H1 (cell line): ENCODE results near the gene TCF7L2. TPM values are rescaled to one million over a fixed set of nuclear protein-coding genes. Genes with fewer than 3 reads are reported as not detected.
A peak's percentile ranks its signal among the peaks of the same experiment; 100 is the strongest.

Source experiments
- CTCF ChIA-PET: fragments of 300-600 bp; sonication (Branson Sonifier 250); formaldehyde crosslinking; loops from one replicate; lab custom pipeline; 2021; ENCODE audit not compliant: partially characterized antibody; lab: Charles Lee
- POLR2A ChIA-PET: fragments of 300-600 bp; sonication (Branson Sonifier 250); formaldehyde crosslinking; loops from one replicate; lab custom pipeline; 2021; ENCODE audit warnings: inconsistent platforms; ENCODE audit not compliant: partially characterized antibody; lab: Charles Lee
- DNase-seq, 2 experiments: peaks; one replicate each; pipeline versions ENCODE4 v3.0.0 to v3.0.0-alpha.2; 2010 to 2022; ENCODE audit warnings: low spot score in 2 of 2, low read depth in 1 of 2, mixed read lengths in 1 of 2
- FAIRE-seq: peaks from 2 replicates; lab custom pipeline; 2011; peaks lifted over from hg19 to GRCh38; lab: Jason Lieb, UNC
- H2AFZ ChIP-seq: 2 replicates; pipeline ENCODE4 v1.8.1; 2012; ENCODE audit warnings: low read length, inconsistent platforms
- H2AK5ac ChIP-seq: 2 replicates; pipeline ENCODE4 v1.6.1; 2013; ENCODE audit warnings: low read depth, low read length
- H2BK120ac ChIP-seq: replicated peaks from 2 replicates; pipeline ENCODE3; 2013; ENCODE audit warnings: low read depth, low read length, inconsistent platforms
- H2BK12ac ChIP-seq: 2 replicates; pipeline ENCODE4 v1.6.1; 2013; ENCODE audit warnings: low read depth, low read length
- H2BK15ac ChIP-seq: 2 replicates; pipeline ENCODE4 v1.6.1; 2013; ENCODE audit warnings: low read length
- H2BK20ac ChIP-seq: 2 replicates; pipeline ENCODE4 v1.6.1; 2013; ENCODE audit warnings: low read length
- H2BK5ac ChIP-seq: 2 replicates; pipeline ENCODE4 v1.6.1; 2013; ENCODE audit warnings: low read depth, low read length
- H3K14ac ChIP-seq: 2 replicates; pipeline ENCODE4 v1.6.1; 2013; ENCODE audit warnings: inconsistent platforms; ENCODE audit not compliant: insufficient read length
- H3K18ac ChIP-seq: 2 replicates; pipeline ENCODE4 v1.6.1; 2013; ENCODE audit warnings: low read length; ENCODE audit errors: extremely low read depth
- H3K23ac ChIP-seq: 2 replicates; pipeline ENCODE4 v1.6.1; 2013; ENCODE audit warnings: inconsistent platforms; ENCODE audit not compliant: insufficient read length
- H3K23me2 ChIP-seq: 2 replicates; pipeline ENCODE4 v1.6.1; 2013; ENCODE audit warnings: low read depth, low read length
- H3K27ac ChIP-seq: 2 replicates; pipeline ENCODE4 v1.6.1; 2011; ENCODE audit warnings: low read depth, low read length, inconsistent platforms
- H3K27me3 ChIP-seq, 4 experiments: replicated peaks in 1 of 4; 1 replicate in 1 of 4; 2 replicates in 3 of 4; pipeline versions ENCODE4 v1.6.1 to v1.8.1; 2011 to 2013; ENCODE audit warnings: low read length in 3 of 4, mild to moderate bottlenecking in 3 of 4, inconsistent platforms in 2 of 4, mixed read lengths in 2 of 4, moderate library complexity in 1 of 4; ENCODE audit not compliant: control insufficient read depth in 3 of 4, insufficient read depth in 3 of 4; ENCODE audit errors: extremely low read depth in 1 of 4
- H3K36me3 ChIP-seq, 4 experiments: 2 replicates each; pipeline versions ENCODE4 v1.6.1 to v1.8.1; 2011 to 2013; ENCODE audit warnings: mild to moderate bottlenecking in 4 of 4, low read length in 3 of 4, moderate library complexity in 2 of 4, control low read depth in 1 of 4, inconsistent platforms in 1 of 4; ENCODE audit not compliant: insufficient read depth in 4 of 4, control insufficient read depth in 2 of 4
- H3K4ac ChIP-seq: replicated peaks from 2 replicates; pipeline ENCODE3; 2013; ENCODE audit warnings: low read length, low read depth, mixed read lengths, inconsistent platforms; ENCODE audit not compliant: insufficient read length
- H3K4me1 ChIP-seq, 4 experiments: replicated peaks in 1 of 4; 1 replicate in 1 of 4; 2 replicates in 3 of 4; pipeline versions ENCODE4 v1.6.1 to v1.8.1; 2011 to 2013; ENCODE audit warnings: low read length in 3 of 4, inconsistent platforms in 2 of 4, mixed read lengths in 1 of 4; ENCODE audit not compliant: insufficient read depth in 4 of 4, control insufficient read depth in 3 of 4
- H3K4me2 ChIP-seq, 2 experiments: 2 replicates each; pipeline versions ENCODE4 v1.6.1 to v1.8.1; 2011 to 2013; ENCODE audit warnings: low read depth in 2 of 2, low read length in 2 of 2, control low read depth in 1 of 2, inconsistent platforms in 1 of 2, mild to moderate bottlenecking in 1 of 2; ENCODE audit not compliant: insufficient read depth in 1 of 2
- H3K4me3 ChIP-seq, 4 experiments: fragments of 200-600, 300-600 bp in 1 of 4; sonication (generic), shearing (Covaris generic), sonication (Bioruptor Twin) in 1 of 4; 2 replicates each; pipeline versions ENCODE4 v1.5.1 to v1.8.1; 2011 to 2016; ENCODE audit warnings: low read length in 4 of 4, low read depth in 3 of 4, control low read depth in 2 of 4, inconsistent platforms in 2 of 4, mild to moderate bottlenecking in 2 of 4, mixed read lengths in 1 of 4, moderate library complexity in 1 of 4; ENCODE audit not compliant: insufficient read depth in 2 of 4; ENCODE audit errors: extremely low read depth in 1 of 4
- H3K56ac ChIP-seq: replicated peaks from 2 replicates; pipeline ENCODE3; 2013; ENCODE audit warnings: low read depth, mild to moderate bottlenecking, mixed read lengths, low read length, inconsistent platforms; ENCODE audit not compliant: insufficient read length
- H3K79me1 ChIP-seq: 2 replicates; pipeline ENCODE4 v1.6.1; 2013; ENCODE audit warnings: low read depth, low read length, control low read depth
- H3K79me2 ChIP-seq, 2 experiments: 2 replicates each; pipeline versions ENCODE4 v1.6.1 to v1.8.1; 2012 to 2013; ENCODE audit warnings: low read length in 2 of 2, mild to moderate bottlenecking in 2 of 2, inconsistent platforms in 1 of 2; ENCODE audit not compliant: insufficient read depth in 2 of 2, control insufficient read depth in 1 of 2
- H3K9ac ChIP-seq, 4 experiments: replicated peaks in 1 of 4; 1 replicate in 1 of 4; 2 replicates in 3 of 4; pipeline versions ENCODE4 v1.6.1 to v1.8.1; 2011 to 2013; ENCODE audit warnings: low read depth in 3 of 4, low read length in 3 of 4, control low read depth in 2 of 4, mild to moderate bottlenecking in 2 of 4, moderate library complexity in 2 of 4, inconsistent platforms in 1 of 4; ENCODE audit errors: extremely low read depth in 1 of 4
- H3K9me3 ChIP-seq, 2 experiments: 2 replicates each; pipeline versions ENCODE4 v1.6.1 to v1.8.1; 2012 to 2013; ENCODE audit warnings: mild to moderate bottlenecking in 2 of 2, moderate library complexity in 2 of 2, control low read depth in 1 of 2, inconsistent platforms in 1 of 2, low read depth in 1 of 2, low read length in 1 of 2, mixed read lengths in 1 of 2; ENCODE audit not compliant: insufficient read depth in 2 of 2
- H4K20me1 ChIP-seq, 2 experiments: replicated peaks in 1 of 2; 2 replicates each; pipeline versions ENCODE3 to v1.8.1; 2011 to 2013; ENCODE audit warnings: inconsistent platforms in 2 of 2, low read length in 2 of 2, mild to moderate bottlenecking in 1 of 2; ENCODE audit not compliant: insufficient read depth in 2 of 2, control insufficient read depth in 1 of 2
- H4K5ac ChIP-seq: 2 replicates; pipeline ENCODE4 v1.6.1; 2013; ENCODE audit warnings: low read length, low read depth, mixed read lengths, inconsistent platforms; ENCODE audit not compliant: insufficient read length
- H4K8ac ChIP-seq: 2 replicates; pipeline ENCODE4 v1.8.0; 2013; ENCODE audit warnings: mild to moderate bottlenecking, moderate library complexity, low read length, inconsistent platforms; ENCODE audit not compliant: insufficient read depth; ENCODE audit errors: extremely low read depth
- H4K91ac ChIP-seq: replicated peaks from 2 replicates; pipeline ENCODE3; 2013; ENCODE audit warnings: low read length, mixed read lengths, inconsistent platforms; ENCODE audit not compliant: insufficient read length
- BACH1 ChIP-seq: IDR thresholded peaks from 2 replicates; pipeline ENCODE4 v1.6.1; 2012; ENCODE audit warnings: low read length, improper control_type of control experiment
- CEBPB ChIP-seq: IDR thresholded peaks from 2 replicates; pipeline ENCODE4 v1.6.1; 2012; ENCODE audit warnings: low read depth, low read length
- GTF2F1 ChIP-seq: IDR thresholded peaks from 2 replicates; pipeline ENCODE4 v1.6.1; 2012; ENCODE audit warnings: low read depth, low read length, improper control_type of control experiment, borderline replicate concordance
- HDAC2 ChIP-seq, 2 experiments: fragments of 300-600 bp in 1 of 2; sonication (generic) in 1 of 2; IDR thresholded peaks; 2 replicates each; pipeline ENCODE4 v1.6.1; 2011 to 2012; ENCODE audit warnings: low read depth in 2 of 2, low read length in 2 of 2, mild to moderate bottlenecking in 2 of 2, moderate library complexity in 2 of 2, borderline replicate concordance in 1 of 2, inconsistent platforms in 1 of 2
- JUND ChIP-seq: IDR thresholded peaks from 2 replicates; pipeline ENCODE4 v1.6.1; 2011; ENCODE audit warnings: mild to moderate bottlenecking, improper control_type of control experiment, low read length
- KDM5A ChIP-seq: fragments of 200-600 bp; IDR thresholded peaks from 2 replicates; pipeline ENCODE4 v1.7.1; 2012; ENCODE audit warnings: mild to moderate bottlenecking, low read length, inconsistent platforms, mixed read lengths
- MAX ChIP-seq: IDR thresholded peaks from 2 replicates; pipeline ENCODE4 v1.6.1; 2012; ENCODE audit warnings: inconsistent platforms
- NRF1 ChIP-seq: IDR thresholded peaks from 2 replicates; pipeline ENCODE4 v1.6.1; 2011; ENCODE audit warnings: mild to moderate bottlenecking, low read depth, low read length, improper control_type of control experiment
- POLR2A ChIP-seq, 2 experiments: IDR thresholded peaks; 1 replicate in 1 of 2; 2 replicates in 1 of 2; pipeline ENCODE4 v1.6.1; 2011; ENCODE audit warnings: low read depth in 2 of 2, low read length in 2 of 2, mild to moderate bottlenecking in 2 of 2; ENCODE audit errors: control extremely low read depth in 1 of 2
- POLR2AphosphoS5 ChIP-seq: IDR thresholded peaks from 2 replicates; pipeline ENCODE4 v1.6.1; 2011; ENCODE audit warnings: low read depth, low read length
- POU5F1 ChIP-seq: IDR thresholded peaks from 2 replicates; pipeline ENCODE4 v1.6.1; 2011; ENCODE audit warnings: low read depth, mild to moderate bottlenecking, low read length, moderate library complexity
- SIRT6 ChIP-seq: IDR thresholded peaks from one replicate; pipeline ENCODE4 v1.7.1; 2012; ENCODE audit warnings: low read length, inconsistent platforms
- WGBS, 2 experiments: shearing (Covaris generic) in 1 of 2; methylation state at CpG; one replicate each; pipeline versions ENCODE4 v1.1.6 to v1.1.7; 2013 to 2015; ENCODE audit warnings: low lambda C conversion rate in 2 of 2, mixed read lengths in 2 of 2, inconsistent platforms in 1 of 2, low coverage in 1 of 2, missing lambda C conversion rate in 1 of 2; ENCODE audit not compliant: insufficient replicate concordance in 2 of 2, insufficient coverage in 1 of 2, insufficient read length in 1 of 2; ENCODE audit errors: extremely low coverage in 1 of 2, missing lambda C conversion rate in 1 of 2; 5-methylcytosine and 5-hydroxymethylcytosine counted together
- polyA plus RNA-seq, 7 experiments: library from polyadenylated mRNA; depleted of rRNA in 3 of 7; stranded (reverse) in 5 of 7; unstranded in 2 of 7; fragments of >200 nt in 5 of 7; fragments of 200-250 nt in 2 of 7; gene quantifications; 1 replicate in 5 of 7; 2 replicates in 1 of 7; 4 replicates in 1 of 7; pipeline versions ENCODE4 v1.2.1 to v1.2.3, GENCODE V29; 2011 to 2013; ENCODE audit warnings: missing spikeins in 2 of 7, mixed read lengths in 2 of 7
- total RNA-seq: library from RNA; stranded (reverse); fragmentation: NEBNext Ultra II Directional; extraction: Animal tissue kit (Norgen Biotek cat#: 25700); gene quantifications from 2 replicates; pipeline ENCODE4 v1.2.1, GENCODE V29; 2021

TCF7L2 gene
- total and polyA plus RNA-seq, 2 of the 8 experiments (the other 6 are each of a cell fraction or from before 2014, with no cell fraction given), result 33.9 to 67.3 TPM

DNA sequence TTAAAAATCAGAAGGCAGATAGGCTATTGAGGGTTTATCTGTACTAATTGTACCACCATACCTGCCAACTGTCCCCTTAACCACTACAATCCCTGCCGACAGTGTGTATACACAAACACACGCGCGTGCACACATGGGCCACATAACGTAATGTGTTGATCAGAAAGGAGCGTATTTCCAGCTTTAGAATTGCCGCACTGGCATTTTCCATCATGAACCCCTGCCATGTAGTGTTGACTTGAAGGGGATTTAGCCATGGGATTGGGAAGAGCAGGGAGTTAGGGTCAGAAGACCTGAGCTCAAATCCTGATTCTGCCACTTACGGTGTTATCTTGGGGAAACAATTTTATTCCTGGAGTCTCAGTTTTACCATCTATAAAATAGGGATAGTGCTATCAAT lies 158.9 kb downstream of the TCF7L2 start:
- H4K20me1 ChIP-seq, result peaks cover 4 to 12% of the 10 kb centered on the region in 2 experiments
- no peak for DNase-seq

More for the DNA sequence above, 158.9 kb downstream of the TCF7L2 start:
- Histone ChIP-seq H3K23ac (no peak overlapping the region), H2BK20ac (no peak overlapping the region; the same call in 1 of the 2 replicates), H3K4me2 (no peak overlapping the region), H3K9me3 (no peaks in the 10 kb centered on the region), H3K27ac (no peak overlapping the region), H2AK5ac (no peak overlapping the region), H3K27me3 (no peaks in the 10 kb centered on the region), H3K4ac (no peak overlapping the region), H3K56ac (no peak overlapping the region), H3K79me2 (peaks cover 0 to 82% of the 10 kb centered on the region in 2 experiments; a peak in 3 of 4 replicates), H2BK120ac (no peak overlapping the region), H4K5ac (no peak overlapping the region), H3K4me1 (peaks cover 2 to 12% (median 8%) of the 10 kb centered on the region in 4 experiments; a peak in 6 of 7 replicates), H3K14ac (no peak overlapping the region), H4K91ac (no peak overlapping the region), H2AFZ (no peak overlapping the region), H3K79me1 (peaks cover 6% of the 10 kb centered on the region; the same call in 1 of the 2 replicates), H4K8ac (no peak overlapping the region), H3K9ac (no peak overlapping the region), H2BK15ac (no peak overlapping the region; the same call in 1 of the 2 replicates), H2BK12ac (no peak overlapping the region), H3K18ac (peak overlapping the region; percentile 11; the same call in 1 of the 2 replicates), H2BK5ac (peak overlapping the region; percentile 50; the same call in 1 of the 2 replicates), H3K36me3 (peaks cover 0 to 7% (median 0%) of the 10 kb centered on the region in 4 experiments; a peak in 1 of 8 replicates), H3K4me3 (no peak overlapping the region), H3K23me2 (no peaks in the 10 kb centered on the region)
- no peak for FAIRE-seq
- POLR2A ChIA-PET, result interaction anchor here (0.5 to 1.0 kb wide), 2 partner anchors 148 to 158 kb away, joined by 3 to 5 read pairs; no protein-coding TSS in a partner anchor
- TF ChIP-seq POU5F1 (no peak), POLR2AphosphoS5 (no peak), CEBPB (no peak), SIRT6 (no peak), POLR2A (IDR thresholded peaks at IDR 0.05; ENCODE audit: control extremely low read depth in 1 of 2, low read depth in 2 of 2, low read length in 2 of 2) (no peak), NRF1 (no peak), JUND (no peak), BACH1 (no peak), GTF2F1 (no peak), HDAC2 (IDR thresholded peaks at IDR 0.05; ENCODE audit: borderline replicate concordance in 1 of 2, low read depth in 2 of 2, low read length in 2 of 2) (no peak), MAX (no peak), KDM5A (no peak)
- CTCF ChIA-PET, result interaction anchor here (0.6 to 1.9 kb wide), 8 partner anchors 10 to 520 kb away, joined by 3 to 8 read pairs (median 4); no protein-coding TSS in a partner anchor
- WGBS, 2 experiments, result 94% methylated on average over 8 of the region's 8 CpGs; no CpG with 5 or more reads in 1 of the 2 experiments
